Tibial nerve (tissue), 4 donors: ENCODE results near the gene ATP13A1. TPM values are rescaled to one million over a fixed set of nuclear protein-coding genes. Genes with fewer than 3 reads are reported as not detected.

ENCODE experiments used
- DNase-seq, 2 donors: peaks; one replicate each; pipeline ENCODE4 v3.0.0-alpha.2; 2019; ENCODE audit warnings: low spot score in 2 of 2
- H3K27ac ChIP-seq, 4 donors: fragments of 200-600 bp; sonication (generic) in 3 of 4; one replicate each; pipeline ENCODE4 v1.5.1; 2017 to 2019; ENCODE audit warnings: mild to moderate bottlenecking in 1 of 4
- H3K27me3 ChIP-seq, 2 donors: fragments of 200-600 bp; sonication (generic) in 1 of 2; one replicate each; pipeline versions ENCODE4 v1.5.1 to v1.6.0; 2017 to 2019
- H3K36me3 ChIP-seq, 3 donors: fragments of 200-600 bp; sonication (generic); one replicate each; pipeline ENCODE4 v1.5.1; 2018 to 2019
- H3K4me1 ChIP-seq, 4 donors: fragments of 200-600 bp; sonication (generic) in 3 of 4; one replicate each; pipeline ENCODE4 v1.5.1; 2017 to 2019
- H3K4me3 ChIP-seq, 4 donors: fragments of 200-600 bp; sonication (generic) in 3 of 4; one replicate each; pipeline ENCODE4 v1.5.1; 2017 to 2019; ENCODE audit warnings: mild to moderate bottlenecking in 1 of 4, moderate library complexity in 1 of 4
- H3K9me3 ChIP-seq, 4 donors: fragments of 200-600 bp; sonication (generic) in 3 of 4; one replicate each; pipeline ENCODE4 v1.5.1; 2017 to 2019
- EP300 ChIP-seq, 2 donors: sonication (generic); formaldehyde crosslinking; IDR thresholded peaks; one replicate each; pipeline ENCODE4 v1.6.1; 2017; ENCODE audit warnings: antibody characterized with exemption in 2 of 2, mild to moderate bottlenecking in 1 of 2
- POLR2A ChIP-seq, 2 donors: fragments of 450-650 bp; IDR thresholded peaks; one replicate each; pipeline ENCODE4 v1.6.1; 2017; ENCODE audit warnings: antibody characterized with exemption in 2 of 2, mild to moderate bottlenecking in 2 of 2, moderate library complexity in 2 of 2
- WGBS, 2 donors: methylation state at CpG; one replicate each; pipeline ENCODE4 v1.1.5; 2018; 5-methylcytosine and 5-hydroxymethylcytosine counted together
- total RNA-seq, 4 donors: library from RNA; depleted of rRNA; stranded (reverse); fragments of >200 nt; gene quantifications; one replicate each; pipeline ENCODE4 v1.1.0, GENCODE V29; 2016
- TF ChIP-seq, protein P1 (sequence below), 5 experiments: fragments of 200-600 bp in 3 of 5; fragments of 450-650 bp in 2 of 5; sonication (generic) in 3 of 5; IDR thresholded peaks; one replicate each; pipeline ENCODE4 v1.5.1; 2016 to 2019; ENCODE audit warnings: antibody characterized with exemption in 5 of 5, mild to moderate bottlenecking in 3 of 5, moderate library complexity in 2 of 5

The ATP13A1 gene
- total RNA-seq, 4 donors from 2014 or later: 312 to 705 (median 344) TPM

- Histone ChIP-seq H3K4me3 (no peak overlapping the region), H3K36me3 (peaks cover 0 to 69% (median 0%) of the 10 kb centered on the region in 3 donors), H3K4me1 (no peaks in the 10 kb centered on the region), H3K27ac (no peak overlapping the region), H3K9me3 (no peaks in the 10 kb centered on the region), H3K27me3 (no peaks in the 10 kb centered on the region)
- DNase-seq: no peak
- WGBS, 2 donors: 92 to 97% methylated on average over 8 to 14 of the region's 14 CpGs
- TF ChIP-seq EP300 (IDR thresholded peaks at IDR 0.05) (no peak), POLR2A (IDR thresholded peaks at IDR 0.05) (no peak)
- TF ChIP-seq, protein P1, sequence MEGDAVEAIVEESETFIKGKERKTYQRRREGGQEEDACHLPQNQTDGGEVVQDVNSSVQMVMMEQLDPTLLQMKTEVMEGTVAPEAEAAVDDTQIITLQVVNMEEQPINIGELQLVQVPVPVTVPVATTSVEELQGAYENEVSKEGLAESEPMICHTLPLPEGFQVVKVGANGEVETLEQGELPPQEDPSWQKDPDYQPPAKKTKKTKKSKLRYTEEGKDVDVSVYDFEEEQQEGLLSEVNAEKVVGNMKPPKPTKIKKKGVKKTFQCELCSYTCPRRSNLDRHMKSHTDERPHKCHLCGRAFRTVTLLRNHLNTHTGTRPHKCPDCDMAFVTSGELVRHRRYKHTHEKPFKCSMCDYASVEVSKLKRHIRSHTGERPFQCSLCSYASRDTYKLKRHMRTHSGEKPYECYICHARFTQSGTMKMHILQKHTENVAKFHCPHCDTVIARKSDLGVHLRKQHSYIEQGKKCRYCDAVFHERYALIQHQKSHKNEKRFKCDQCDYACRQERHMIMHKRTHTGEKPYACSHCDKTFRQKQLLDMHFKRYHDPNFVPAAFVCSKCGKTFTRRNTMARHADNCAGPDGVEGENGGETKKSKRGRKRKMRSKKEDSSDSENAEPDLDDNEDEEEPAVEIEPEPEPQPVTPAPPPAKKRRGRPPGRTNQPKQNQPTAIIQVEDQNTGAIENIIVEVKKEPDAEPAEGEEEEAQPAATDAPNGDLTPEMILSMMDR (IDR thresholded peaks at IDR 0.05): no peak
Observed at GRCh38 chr19:19635313-19635702, 28.2 kb downstream of the ATP13A1 start.

- TF ChIP-seq POLR2A (IDR thresholded peaks at IDR 0.05) (no peak), EP300 (IDR thresholded peaks at IDR 0.05) (no peak)
- TF ChIP-seq, protein P1 (IDR thresholded peaks at IDR 0.05): no peak
- H3K36me3 ChIP-seq: peaks cover 0 to 64% (median 0%) of the 10 kb centered on the region in 3 donors
Observed at GRCh38 chr19:19634516-19635312, 28.8 kb downstream of the ATP13A1 start.

GRCh38 chr19:19633711-19634515, 29.6 kb downstream of the ATP13A1 start:
- Histone ChIP-seq H3K9me3 (no peaks in the 10 kb centered on the region), H3K27ac (no peak overlapping the region)
- DNase-seq: no peak

More at GRCh38 chr19:19634516-19635312, 28.8 kb downstream of the ATP13A1 start:
- Histone ChIP-seq H3K4me1 (no peaks in the 10 kb centered on the region), H3K9me3 (no peaks in the 10 kb centered on the region), H3K27ac (no peak overlapping the region), H3K27me3 (no peaks in the 10 kb centered on the region), H3K4me3 (no peak overlapping the region)
- no peak for DNase-seq
- WGBS, 2 donors: 93% methylated on average over 36 of the region's 36 CpGs

DNA sequence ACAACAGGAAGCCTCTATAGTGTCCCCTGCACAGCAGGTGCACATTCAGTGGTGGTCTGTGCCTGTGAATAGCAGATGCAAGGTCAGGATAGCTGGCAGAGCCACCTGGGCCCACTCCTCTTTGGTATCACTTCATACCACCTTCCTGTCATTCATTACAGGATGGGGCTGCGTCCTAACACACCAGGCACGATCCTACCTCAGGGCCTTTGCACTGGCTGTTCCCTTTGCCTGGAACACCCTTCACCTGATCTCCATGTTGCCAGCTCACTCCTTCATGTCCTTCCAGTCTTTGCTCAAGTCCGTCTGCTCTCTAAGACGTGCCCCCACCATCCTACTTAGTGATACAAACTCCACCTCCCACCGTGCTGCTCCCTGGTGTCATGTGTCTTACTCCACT, 30.8 kb downstream of the ATP13A1 start:
- Histone ChIP-seq H3K36me3 (peaks cover 0 to 57% (median 0%) of the 10 kb centered on the region in 3 donors), H3K27me3 (peaks cover 0 to 6% of the 10 kb centered on the region in 2 donors), H3K27ac (no peak overlapping the region), H3K4me1 (peaks cover 0 to 14% (median 9%) of the 10 kb centered on the region in 4 donors), H3K4me3 (no peak overlapping the region), H3K9me3 (no peaks in the 10 kb centered on the region)
- WGBS, 2 donors: 78 to 82% methylated on average over 5 of the region's 5 CpGs
- DNase-seq: no peak
- TF ChIP-seq, protein P1 (IDR thresholded peaks at IDR 0.05): no peak
- TF ChIP-seq POLR2A (IDR thresholded peaks at IDR 0.05): no peak
- TF ChIP-seq EP300 (IDR thresholded peaks at IDR 0.05): no peak

More at GRCh38 chr19:19633711-19634515, 29.6 kb downstream of the ATP13A1 start:
- Histone ChIP-seq H3K36me3 (peaks cover 0 to 62% (median 0%) of the 10 kb centered on the region in 3 donors), H3K27me3 (no peaks in the 10 kb centered on the region), H3K4me1 (peaks cover 0 to 1% (median under 1%) of the 10 kb centered on the region in 4 donors), H3K4me3 (no peak overlapping the region)
- TF ChIP-seq POLR2A (IDR thresholded peaks at IDR 0.05): no peak
- TF ChIP-seq EP300 (IDR thresholded peaks at IDR 0.05): no peak
- TF ChIP-seq, protein P1 (IDR thresholded peaks at IDR 0.05): no peak
- 85 to 93% methylated on average over 19 to 22 of the region's 22 CpGs for WGBS, 2 donors
